COLO668 (cell line): Measurements from ENCODE around the gene MED13.
"Not testable (repeated sequence)": the region's sequence is repeated elsewhere in the genome, so short reads cannot be mapped to it uniquely, and the experiment has no call there.

Experiments used
- DNase-seq: peaks from one replicate; lab custom pipeline; 2025; ENCODE audit not compliant: unreplicated experiment; lab: John Stamatoyannopoulos, UW

The MED13 gene

DNA sequence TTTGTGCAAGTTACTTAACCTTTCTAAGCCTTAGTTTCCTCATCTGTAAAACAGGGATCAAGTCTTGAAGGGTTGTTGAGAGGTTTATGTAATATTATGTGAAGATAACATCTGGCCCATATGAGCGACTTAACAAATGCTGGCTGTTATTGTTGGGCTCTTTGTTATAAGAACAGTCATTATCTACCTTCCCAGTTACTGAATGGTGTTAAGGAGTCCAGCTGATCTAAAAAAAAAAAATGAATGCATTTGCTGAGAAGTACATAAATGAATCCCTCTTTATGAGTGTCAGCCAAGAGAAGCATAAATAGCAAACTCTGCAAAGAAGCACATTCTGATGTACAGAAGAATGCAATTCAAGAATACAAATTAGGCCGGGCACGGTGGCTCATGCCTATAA lies 24.3 kb upstream of the MED13 start:
- no peak for DNase-seq

DNA sequence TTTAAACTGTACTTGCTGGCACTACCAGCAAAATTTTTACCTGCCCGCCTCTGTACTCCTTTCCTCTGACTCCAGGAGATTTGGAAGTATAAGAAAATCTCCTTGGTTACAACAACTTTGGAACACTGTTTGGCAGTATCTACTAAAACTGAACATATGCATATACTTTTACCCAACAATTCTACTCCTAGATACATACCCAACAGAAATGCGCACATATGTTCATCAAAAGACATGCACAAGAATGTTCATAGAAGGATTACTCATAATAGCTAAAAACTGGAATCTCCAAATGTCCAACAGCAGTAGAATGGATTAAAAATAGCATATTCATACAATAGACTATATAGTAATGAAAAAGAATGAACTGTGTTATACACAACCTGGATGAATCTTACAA lies 21.7 kb upstream of the MED13 start:
- no peak for DNase-seq

DNA sequence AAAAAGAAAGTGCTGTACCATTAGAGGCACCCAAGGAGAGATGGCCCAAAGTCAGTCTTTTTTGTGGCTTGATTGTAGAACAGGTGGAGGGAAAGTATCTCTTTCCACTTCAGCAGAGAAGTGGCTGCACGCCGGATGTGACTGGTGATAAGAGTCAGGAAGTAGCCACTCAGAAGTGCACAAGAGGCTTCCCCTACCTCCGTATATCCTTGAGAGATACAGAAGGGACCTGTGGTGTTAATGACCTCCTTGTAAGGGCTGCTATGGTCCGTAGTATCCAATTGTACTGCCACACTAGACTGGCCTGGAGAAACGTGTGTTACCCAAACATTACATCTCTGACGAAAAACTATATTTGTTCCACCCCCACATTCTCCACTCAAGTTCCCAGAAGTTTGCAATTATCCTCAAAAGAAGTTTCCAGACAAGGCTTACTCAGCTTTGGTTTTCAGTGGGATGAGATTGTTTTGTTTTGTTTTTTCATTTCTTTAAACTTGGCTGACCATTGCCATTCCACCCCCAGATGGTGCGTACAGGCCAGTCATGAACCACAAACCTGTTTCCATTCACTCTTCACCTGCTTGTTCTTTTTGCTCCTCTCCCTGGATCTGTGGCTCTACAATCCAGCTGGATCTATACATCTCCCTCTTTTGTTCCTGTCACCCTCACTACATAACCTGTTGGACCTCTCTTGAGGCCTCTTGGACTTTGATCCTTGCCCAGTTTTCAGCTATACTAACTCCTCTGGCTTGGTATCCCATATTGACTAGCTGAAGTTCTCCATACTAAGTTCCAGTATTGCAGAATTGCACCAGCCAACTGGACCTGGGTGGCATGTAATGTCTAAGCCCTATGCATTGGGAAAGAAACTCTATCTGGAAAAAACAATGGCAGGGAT lies 20.7 kb upstream of the MED13 start:
- DNase-seq: no peak

DNA sequence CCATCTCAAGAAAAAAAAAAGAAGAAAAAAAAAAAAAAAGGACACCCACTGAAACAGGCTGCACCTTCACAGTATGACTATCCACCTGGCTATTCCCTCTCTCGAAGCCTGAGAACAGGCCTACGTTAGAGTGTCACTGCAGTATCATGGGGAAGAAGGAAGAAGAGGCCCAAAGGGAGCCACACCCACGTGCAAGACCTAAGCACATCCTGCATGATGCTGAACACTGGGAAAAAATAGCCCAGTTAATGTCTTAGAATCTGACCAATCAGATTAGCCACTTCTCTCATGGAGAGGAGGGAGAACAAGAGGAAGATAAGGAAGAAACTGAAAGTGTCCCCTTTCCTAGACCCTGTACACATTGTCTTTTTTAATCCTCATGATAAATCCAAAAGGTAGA lies 19.5 kb upstream of the MED13 start:
- no peak for DNase-seq

DNA sequence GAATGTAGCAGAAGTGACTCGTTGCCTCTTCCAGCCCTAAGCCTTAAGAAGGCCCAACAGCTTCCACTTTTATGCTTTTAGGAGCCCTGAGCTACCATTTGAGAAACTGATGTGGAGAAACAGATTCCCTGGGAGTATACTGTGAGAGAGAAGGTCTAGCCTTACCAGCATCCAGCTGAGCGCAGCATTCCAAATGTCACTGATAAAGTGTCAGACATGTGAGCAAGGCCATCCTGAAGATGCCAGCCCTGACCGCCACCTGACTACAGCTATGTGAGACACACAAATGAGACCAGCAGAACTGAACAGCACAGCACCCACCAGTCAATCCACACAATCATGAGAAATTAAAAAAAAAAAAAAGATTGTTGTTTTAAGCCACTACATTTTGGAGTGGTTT lies 18.6 kb upstream of the MED13 start:
- no peak for DNase-seq

DNA sequence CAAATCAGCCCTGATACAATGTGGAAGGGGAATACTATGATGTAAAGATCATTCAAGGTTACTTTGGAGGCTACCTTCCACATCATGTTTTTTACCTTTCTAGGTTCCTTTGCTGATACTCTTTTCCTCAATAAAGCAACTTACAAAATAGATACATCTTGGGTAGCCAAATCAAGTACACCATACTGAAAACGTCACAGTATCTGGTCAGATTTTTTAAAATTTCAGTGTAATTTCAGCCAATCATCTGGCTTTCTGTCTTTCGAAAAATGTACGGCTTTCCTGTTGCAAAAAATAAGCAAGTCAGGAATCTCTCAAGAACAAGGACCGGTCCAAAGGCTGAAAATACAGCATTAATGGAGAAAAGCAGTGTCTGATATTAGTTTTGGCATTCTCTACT lies 15.6 kb upstream of the MED13 start:
- no peak for DNase-seq

DNA sequence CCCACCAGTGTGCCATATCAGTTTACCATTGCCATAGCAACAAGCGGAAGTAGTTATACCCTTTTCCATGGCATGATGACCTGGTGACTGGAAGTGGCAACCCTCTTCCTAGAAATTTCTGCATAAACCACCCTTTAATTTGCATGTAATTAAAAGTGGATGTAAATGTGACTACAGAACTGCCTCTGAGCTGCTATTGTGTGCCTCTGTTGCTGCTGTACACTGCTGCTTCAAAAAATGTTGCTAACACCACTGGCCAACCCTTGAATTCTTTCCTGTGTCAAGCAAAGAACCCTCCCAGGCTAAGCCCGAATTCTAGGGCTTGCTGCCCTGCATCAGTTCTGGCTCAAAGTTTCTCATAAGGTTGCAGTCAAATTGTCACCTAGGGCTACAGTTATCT lies 12.9 kb upstream of the MED13 start:
- no peak for DNase-seq

DNA sequence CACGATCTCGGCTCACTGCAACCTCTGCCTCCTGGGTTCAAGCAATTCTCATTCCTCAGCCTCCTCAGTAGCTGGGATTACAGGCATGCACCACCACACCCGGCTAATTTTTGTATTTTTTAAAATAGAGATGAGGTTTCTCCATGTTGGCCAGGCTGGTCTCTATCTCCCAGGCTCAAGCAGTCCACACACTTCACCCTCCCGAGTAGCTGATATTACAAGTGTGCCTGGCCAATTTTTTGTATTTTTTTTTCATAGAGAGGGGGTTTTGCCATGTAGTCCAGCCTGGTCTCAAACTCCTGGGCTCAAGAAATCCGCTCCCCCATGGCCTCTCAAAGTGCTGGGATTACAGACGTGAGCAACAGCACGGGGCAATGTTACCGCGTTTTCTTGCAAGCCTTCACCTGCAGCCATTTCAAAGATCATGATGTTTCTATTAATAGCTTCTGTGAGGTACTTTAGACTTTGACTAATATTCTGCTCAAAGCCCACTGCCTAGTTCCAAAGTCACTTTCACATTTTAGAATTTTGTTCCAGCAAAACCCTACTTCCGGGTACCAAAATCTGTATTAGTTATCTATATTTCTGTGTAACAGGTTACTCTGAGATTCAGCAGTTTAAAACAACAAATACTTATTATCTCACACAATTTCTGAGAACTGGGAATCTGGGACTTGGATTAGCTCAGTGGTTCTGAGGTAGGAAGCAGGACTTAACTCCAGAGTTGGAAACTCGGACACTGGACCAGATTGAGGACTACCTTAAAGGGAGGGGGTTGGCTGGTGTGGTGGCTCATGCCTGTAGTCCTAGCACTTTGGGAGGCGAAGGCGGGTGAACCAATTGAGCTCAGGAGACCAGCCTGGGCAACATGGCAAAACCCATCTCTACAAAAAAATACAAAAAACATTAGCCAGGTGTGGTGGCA lies 12.0 kb upstream of the MED13 start:
- DNase-seq: no peak

DNA sequence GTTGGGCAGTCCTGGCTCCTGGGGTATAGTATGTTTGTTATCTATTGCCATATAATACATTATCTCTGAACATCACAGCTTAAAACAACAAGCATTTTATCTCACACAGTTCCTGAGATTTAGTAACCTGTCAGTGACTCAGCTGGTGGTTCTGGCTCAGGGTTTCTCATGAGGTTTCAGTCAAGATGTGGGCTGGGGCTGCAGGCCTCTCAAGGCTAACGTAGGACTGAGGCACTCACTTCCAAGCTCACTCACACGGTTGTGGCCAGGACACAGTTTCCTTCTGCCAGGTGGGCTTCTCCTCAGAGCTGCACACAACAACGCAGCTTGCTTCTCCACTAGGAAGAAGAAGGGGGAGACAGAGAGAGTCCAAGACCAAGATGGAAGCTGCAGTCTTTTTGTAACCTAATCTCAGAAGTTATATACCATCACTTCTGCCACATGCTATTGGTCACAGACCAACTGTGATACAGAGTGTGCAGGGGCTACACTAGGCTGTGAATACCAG lies 10.3 kb upstream of the MED13 start:
- no peak for DNase-seq

DNA sequence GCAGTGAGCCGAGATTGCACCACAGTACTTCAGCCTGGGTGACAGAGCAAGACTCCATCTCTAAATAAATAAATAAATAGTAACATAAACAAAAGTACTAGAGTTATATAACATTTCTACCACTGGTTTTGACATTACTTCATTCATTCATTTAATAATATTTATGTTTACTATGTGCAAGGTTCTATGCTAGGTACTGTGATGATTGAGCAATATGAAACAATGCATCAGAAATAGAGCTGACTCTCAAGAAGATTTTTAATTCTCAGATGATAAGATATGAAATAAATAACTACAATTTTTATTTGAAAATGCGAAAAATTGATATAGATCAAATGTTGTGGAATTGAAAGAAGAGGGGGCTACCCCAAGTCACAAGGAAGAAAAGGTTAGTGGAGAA lies 8.9 kb upstream of the MED13 start:
- no peak for DNase-seq

DNA sequence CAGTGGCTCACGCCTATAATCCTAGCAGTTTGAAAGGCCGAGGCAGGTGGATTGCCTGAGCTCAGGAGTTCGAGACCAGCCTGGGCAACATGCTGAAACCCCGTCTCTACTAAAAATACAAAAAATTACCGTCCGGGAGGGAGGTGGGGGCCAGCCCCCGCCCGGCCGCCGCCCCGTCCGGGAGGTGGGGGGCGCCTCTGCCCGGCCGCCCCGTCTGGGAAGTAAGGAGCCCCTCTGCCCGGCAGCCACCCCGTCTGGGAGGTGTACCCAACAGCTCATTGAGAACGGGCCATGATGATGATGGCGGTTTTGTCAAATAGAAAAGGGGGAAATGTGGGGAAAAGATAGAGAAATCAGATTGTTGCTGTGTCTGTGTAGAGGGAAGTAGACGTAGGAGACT lies 7.8 kb upstream of the MED13 start:
- DNase-seq: not testable (repeated sequence)

DNA sequence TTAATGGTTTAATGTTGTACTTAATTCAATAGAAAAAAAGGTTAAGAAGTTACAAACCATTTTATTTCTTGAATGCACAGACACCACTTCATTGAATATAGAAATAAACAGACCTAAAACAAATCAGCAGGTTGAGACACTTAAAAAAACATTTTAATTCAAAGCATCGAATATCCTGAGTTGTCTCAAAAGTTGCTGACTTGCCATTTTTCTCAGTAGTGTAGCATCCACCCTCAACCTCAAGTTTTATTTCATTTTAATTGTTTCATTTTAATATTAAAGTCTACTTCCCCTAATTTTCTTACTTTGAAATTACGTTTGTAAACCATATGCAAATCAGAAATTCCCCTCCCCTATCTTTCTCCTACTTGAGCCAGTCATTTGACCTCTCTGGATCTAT lies 5.8 kb upstream of the MED13 start:
- DNase-seq: no peak

DNA sequence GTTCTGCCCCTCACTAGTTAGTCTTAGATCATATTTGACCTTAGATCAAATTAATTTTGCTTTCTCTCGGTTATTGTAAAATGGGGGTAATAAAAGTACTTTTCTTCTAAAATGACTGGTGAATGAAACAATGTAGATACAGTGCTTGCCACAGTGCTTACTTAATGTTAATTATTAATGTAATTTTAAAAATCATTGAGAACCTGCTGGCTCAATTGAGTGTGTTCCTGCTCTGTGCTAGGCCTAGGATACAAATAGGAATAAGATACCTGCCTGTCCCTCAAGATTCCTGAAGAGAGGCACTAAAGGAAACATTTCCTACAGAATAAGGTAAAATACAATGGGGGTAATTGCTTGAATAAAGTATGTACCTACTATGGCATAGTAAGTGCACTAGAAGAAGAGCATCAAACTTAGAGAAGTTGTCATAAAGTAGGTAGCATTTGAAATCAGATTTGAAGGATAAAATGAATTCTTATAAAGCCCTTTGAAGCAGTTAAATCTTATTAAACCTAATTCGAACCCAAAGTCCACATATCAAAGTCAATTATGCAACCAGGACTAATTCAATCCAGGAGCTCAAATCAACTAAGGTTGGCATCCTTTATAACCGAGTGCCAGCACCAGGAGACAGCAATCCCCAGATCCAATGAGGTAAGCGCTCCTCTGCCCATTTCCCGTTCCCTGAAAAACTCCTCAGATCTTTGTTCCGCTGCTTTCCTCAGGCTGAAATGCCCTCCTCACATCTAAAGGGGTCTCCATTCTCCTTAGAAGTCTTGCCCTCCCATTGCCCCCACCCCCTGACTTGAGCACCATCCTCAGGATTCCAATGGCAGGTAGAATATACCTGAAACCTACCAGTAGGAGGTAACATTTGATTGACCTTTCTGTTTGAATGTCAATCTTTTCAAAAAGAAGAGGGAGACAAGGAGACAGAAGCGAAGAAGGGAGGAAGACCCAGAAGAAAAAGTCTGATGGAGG lies 2.4 kb upstream of the MED13 start:
- no peak for DNase-seq

DNA sequence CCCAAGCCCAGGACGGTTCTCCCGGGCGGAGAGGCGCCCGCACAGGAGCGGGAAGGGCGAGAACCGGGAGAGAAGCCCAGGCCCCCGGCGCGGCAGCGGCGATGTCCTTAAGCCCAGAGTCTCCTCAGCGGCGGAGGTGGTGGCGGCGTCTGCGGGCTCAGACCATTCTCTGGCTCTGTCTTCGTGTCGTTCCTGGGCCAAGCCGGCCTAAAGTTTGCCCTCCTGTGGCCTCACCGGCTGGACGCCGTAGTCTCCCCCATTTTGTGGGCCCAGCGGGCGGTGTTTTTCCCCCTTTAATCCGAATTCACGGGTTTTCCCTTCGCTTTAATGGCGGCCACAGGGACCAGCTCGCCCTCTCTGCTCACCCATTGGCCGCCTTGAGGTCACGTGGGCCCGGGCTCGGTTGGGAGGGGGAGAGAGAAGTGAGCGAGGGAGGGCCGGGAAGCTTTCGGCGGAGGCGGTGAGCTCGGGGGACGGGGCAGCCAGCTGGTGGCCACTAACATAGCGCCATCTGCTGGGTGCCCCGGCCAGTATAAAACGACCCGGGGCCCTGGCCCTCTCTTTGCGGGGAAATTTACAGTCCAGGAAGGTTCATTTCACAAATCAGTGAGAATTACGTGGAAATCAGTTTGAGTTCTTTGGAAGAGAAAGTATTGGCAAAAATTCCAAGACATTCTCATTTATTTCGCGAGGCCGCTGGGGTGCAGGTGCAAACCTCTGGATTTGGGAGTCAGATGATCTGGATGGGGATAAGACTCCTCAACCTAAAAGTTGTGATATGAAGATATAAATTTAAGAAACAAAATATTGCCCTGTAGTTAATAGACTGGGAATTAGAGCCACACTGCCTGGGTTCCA lies 762 bp upstream of the MED13 start:
- peak; percentile 93 for DNase-seq

DNA sequence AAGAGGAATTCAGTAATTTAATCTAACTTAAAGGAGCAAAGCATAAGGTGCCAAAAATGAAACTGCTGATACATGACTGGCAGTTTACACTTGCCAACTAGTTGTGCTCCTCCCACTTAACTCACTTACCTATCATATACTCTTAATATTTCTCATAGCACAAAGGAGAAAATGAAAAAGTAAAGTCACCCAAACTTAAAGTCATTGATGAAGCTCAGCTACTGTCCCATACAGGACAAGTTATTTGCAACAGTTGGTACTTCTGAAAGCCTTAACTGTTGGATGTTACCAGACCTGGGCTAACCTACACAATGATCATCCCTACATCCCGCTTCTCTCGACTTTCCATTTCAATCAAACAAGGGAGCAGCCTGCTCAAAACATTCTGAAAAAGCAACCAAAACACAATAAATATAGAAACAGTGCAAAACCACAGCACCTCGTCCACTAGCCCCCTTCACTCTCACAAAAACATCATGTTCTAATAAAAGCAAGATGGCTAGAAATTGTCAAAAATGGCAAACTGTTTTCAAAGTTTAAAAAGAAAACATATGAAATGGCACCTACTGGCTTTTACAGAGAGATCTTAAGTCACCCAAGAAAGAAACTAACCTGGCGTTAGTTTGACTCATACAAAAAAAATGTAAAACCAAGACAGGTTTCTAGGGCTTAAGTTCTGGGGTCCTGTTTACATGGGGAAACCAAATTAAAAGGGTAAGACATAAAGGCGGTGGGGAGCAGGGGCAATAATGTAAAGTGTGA lies 868 bp downstream of the MED13 start:
- DNase-seq: no peak

DNA sequence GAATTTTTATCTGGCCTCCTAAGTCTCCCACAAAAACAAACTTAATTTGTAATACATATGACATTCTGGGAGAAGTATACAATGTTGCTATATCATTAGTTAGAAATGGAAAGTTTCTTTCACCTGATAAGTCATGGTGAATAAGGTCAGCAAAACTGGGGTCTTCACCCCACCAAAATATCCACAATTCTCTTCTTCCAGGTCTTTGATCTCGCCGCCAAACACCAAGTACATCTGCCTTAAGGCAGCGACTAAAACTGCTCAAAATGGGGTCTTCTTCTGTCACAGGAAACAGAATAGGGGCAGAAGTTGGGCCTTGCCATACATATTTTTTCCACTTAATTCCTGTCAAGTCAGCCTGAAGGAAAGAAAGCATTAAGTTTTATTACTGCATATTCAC lies 2.1 kb downstream of the MED13 start:
- no peak for DNase-seq

DNA sequence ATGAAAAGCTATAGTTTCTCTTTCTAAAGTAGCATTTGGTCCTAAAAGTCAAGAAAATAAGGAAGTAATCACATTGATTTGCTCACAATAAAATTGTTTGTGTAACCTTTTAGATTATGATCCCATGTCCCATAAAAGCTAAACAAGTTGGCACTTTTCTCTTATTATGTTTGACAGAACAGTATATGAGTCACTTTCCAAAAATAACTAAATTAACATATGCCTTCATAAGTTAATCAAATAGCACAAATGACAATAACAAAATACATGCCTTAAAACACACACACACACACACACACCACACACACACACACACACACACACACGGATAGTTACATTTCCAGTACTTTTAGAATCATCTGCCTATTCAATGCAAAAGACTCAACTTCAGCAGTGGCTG lies 2.8 kb downstream of the MED13 start:
- DNase-seq: no peak

DNA sequence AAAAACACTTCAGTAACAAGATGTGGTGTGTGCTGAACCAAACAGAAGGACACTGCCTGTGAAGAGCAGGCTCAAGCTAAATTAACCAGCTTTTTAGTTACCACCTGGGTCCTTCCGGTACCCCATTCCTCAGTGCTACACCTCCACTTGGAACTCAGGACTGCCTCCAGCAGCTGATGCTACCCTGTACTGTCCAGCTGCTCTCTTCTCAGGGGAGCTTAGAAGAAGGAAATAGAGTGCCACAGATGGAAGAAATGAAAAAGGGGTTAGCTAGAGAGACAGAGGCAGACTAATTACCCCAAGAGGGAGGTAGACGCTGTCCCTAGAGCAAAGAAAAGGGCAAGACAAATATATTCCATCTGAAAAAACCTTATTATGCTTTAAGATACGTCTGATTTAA lies 5.7 kb downstream of the MED13 start:
- no peak for DNase-seq

DNA sequence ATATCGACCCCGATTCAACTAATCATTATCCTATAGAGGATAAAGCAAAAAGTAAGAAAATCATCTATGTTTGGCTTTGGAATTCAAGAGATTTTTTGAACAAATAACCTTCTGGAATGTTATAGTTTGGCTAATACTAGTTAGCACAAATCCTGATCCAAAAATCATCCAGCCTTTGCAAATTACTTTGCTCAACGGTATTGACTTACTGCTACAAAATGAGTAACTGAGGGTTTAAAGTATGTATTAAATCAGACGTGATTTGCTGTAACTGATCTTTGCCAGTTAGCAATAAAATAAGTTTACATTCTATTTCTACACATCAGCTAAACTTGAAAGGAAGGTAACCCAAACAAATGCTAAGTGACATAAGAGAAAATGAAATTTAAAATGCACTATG lies 6.5 kb downstream of the MED13 start:
- DNase-seq: no peak
